ENCODE results near the gene CASP14.
A peak's percentile ranks its signal among the peaks of the same experiment; 100 is the strongest.
"Not testable (repeated sequence)": the region's sequence is repeated elsewhere in the genome, so short reads cannot be mapped to it uniquely, and the experiment has no call there.

CASP14 gene

GRCh38 chr19:15072930-15073647, 23.8 kb downstream of the CASP14 start:
- DNase-seq = no peak

GRCh38 chr19:15074371-15074770, 25.1 kb downstream of the CASP14 start:
- no peak for DNase-seq

- no peak for DNase-seq
Observed at GRCh38 chr19:15075806-15076205, 26.5 kb downstream of the CASP14 start.

- not testable (repeated sequence) for DNase-seq
Observed at GRCh38 chr19:15080002-15080401, 30.7 kb downstream of the CASP14 start.

GRCh38 chr19:15081911-15082310, 32.6 kb downstream of the CASP14 start, which contains the start of gene OR1I1:
TSS of gene OR1I1 (plus strand) at chr19:15082211. CDS start at chr19:15087066, 4,855 bp downstream.
- DNase-seq = no peak

- no peak for DNase-seq
Observed at GRCh38 chr19:15087182-15087581, 37.9 kb downstream of the CASP14 start.

GRCh38 chr19:15091918-15092753, 42.9 kb downstream of the CASP14 start:
- no peak for DNase-seq

- no peak for DNase-seq
Observed at GRCh38 chr19:15093001-15093400, 43.7 kb downstream of the CASP14 start.

GRCh38 chr19:15096223-15096622, 46.9 kb downstream of the CASP14 start:
- no peak for DNase-seq

- not testable (repeated sequence) for DNase-seq
Observed at GRCh38 chr19:15097980-15098379, 48.7 kb downstream of the CASP14 start.

- no peak for DNase-seq
Observed at GRCh38 chr19:15098460-15098859, 49.2 kb downstream of the CASP14 start.

- no peak for DNase-seq
Observed at GRCh38 chr19:15099017-15099582, 49.8 kb downstream of the CASP14 start.

- DNase-seq = peak; percentile 79
Observed at GRCh38 chr19:15101479-15102082, 52.3 kb downstream of the CASP14 start.

- DNase-seq = no peak
Observed at GRCh38 chr19:15104003-15104402, 54.7 kb downstream of the CASP14 start.

GRCh38 chr19:15104411-15104810, 55.1 kb downstream of the CASP14 start:
- DNase-seq = no peak

GRCh38 chr19:15105044-15105443, 55.8 kb downstream of the CASP14 start:
- DNase-seq = no peak

- DNase-seq = no peak
Observed at GRCh38 chr19:15107061-15108010, 58.1 kb downstream of the CASP14 start, which contains the start of gene SYDE1. TSS of gene SYDE1 (plus strand) at chr19:15107401. CDS start at chr19:15107434, 33 bp downstream.

Data from activated effector memory CD4-positive, alpha-beta T cell treated with anti-CD3 and anti-CD28 coated beads, Interleukin-2, amount 50 U/mL, for 16 hours (primary cell).